Activated naive CD4-positive, alpha-beta T cell treated with Interleukin-2 at 50 U/mL for 16 hours (primary cell): ENCODE measurements around the gene SULT1A4.
"Not testable (repeated sequence)": the region's sequence is repeated elsewhere in the genome, so short reads cannot be mapped to it uniquely, and the experiment has no call there.

Experiments
- DNase-seq: peaks from one replicate; pipeline ENCODE4 v3.0.0-alpha.2; 2020

Gene SULT1A4

DNA sequence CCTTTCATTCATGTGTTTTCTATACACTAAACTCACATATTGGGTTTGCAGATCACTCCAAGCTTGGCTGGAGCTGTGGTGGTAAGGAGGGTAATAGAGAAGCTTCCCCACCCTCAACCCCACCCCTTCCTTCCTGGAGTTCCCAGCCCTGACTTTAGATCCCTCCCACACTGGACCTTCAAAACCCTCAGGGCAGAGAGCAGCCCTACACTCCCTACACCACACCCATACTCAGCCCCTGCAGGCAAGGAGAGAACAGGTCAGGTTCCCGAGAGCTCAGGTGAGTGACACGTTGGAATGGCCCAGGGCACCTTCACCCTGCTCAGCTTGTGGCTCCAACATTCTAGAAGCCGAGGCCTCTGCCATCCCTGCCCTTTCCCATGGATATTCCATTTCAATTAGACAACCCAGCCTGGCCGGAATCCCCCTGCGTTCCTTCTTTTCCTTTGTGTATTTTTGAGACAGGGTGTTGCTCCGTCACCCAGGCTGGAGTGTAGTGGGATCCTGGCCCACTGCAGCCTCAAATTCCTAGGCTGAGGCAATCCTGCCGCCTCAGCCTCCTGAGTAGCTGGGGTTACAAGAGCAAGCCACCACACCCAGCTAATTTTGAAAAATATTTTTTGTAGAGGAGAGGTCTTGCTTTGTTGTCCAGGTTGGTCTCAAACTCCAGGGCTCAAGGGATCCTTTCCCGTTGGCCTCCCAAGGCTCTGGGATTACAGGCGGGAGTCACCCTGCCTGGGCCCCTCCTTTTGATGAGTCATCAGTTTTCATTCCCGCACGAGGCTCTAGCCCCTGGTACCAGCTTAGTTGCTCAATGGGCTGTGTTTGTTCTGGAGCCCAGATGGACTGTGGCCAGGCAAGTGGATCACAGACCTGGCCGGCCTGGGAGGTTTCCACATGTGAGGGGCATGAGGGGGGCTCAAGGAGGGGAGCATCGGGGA lies at the start of gene SULT1A4:
Gene SULT1A4, plus strand, starts transcription at position 208 of the 941 bp plus-strand sequence. CDS start 1,473 bp downstream, outside the sequence.
- DNase-seq, result not testable (repeated sequence)

GRCh38 chr16:29423587-29423986 lies 36.1 kb upstream of the SULT1A4 start:
- not testable (repeated sequence) for DNase-seq

DNA sequence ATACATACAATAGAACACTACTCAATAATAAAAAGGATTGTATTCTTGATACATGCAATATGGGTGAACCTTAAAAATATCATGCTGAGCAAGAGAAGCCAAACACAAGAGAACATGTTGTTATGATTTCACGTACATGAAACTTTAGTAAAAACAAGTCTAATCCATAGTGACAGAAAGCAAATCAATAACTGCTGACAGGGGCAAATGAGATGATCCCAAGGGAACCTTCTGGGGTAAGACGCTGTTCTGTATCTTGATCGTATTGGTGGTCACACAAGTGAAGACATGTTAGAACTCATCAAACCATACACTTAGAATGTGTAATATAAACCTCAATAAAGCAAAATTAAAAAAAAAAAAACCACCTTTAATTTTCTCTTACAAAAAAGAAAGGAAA lies 34.3 kb upstream of the SULT1A4 start:
- not testable (repeated sequence) for DNase-seq

DNA sequence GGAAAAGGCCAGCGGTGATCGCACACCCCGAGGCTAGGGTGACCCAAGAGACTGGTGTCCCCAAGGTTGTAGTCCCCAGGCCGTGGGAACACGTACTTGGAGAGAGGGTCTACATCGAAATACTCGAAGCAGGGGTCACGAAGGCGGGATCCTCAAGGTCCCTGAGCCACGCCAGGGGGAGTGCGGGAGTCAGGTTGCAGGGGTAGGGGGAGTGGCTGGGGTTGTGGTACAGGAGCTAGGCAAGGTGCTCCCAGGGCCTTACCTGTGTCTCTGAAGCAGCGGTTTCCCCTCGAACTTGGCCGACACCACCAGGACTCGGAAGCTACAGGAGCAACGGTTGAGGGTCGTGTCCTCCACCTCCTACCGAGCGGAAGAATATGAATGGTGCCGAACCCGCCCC lies 6.0 kb upstream of the SULT1A4 start:
- DNase-seq, result not testable (repeated sequence)

- DNase-seq, result not testable (repeated sequence)
Measured at GRCh38 chr16:29454269-29454668, 5.4 kb upstream of the SULT1A4 start, which contains the start of the genes BOLA2 and SLX1B. Gene BOLA2, minus strand, starts transcription at chr16:29454351. Its CDS starts 98 bp downstream, at chr16:29454253. Gene SLX1B, plus strand, starts transcription at chr16:29454533.

- not testable (repeated sequence) for DNase-seq
Measured at GRCh38 chr16:29454828-29455227, 4.9 kb upstream of the SULT1A4 start.

DNA sequence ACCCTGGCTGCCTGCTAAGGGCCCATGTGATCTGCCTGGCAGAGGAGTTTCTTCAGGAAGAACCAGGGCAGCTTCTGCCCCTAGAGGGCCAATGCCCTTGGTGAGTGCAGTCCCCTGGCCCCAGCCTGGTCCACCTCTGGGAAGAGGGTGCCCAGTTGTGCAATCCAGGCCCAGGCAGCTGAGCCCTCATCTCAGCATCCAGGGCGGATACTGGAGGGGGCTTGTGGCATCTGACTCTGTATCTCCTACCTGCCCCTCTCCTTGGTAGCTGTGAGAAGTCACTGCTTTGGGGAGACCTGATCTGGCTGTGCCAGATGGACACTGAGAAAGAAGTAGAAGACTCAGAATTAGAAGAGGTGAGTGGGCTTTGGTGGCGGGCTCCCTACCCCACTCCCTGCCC lies 2.1 kb upstream of the SULT1A4 start:
- DNase-seq, result not testable (repeated sequence)

DNA sequence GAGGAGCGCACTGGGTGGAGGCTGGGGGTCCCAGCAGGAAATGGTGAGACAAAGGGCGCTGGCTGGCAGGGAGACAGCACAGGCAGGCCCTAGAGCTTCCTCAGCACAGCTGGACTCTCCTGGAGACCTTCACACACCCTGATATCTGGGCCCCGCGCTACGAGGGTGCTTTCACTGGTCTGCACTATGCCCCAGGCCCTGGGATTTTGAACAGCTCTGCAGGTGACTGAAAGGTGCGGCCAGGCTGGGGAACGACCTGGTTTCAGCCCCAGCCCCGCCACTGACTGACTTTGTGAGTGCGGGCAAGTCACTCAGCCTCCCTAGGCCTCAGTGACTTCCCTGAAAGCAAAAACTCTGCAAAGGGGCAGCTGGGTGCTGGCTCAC lies 926 bp downstream of the SULT1A4 start:
- not testable (repeated sequence) for DNase-seq

GRCh38 chr16:29465985-29466824 lies 6.5 kb downstream of the SULT1A4 start:
- not testable (repeated sequence) for DNase-seq

- DNase-seq, result not testable (repeated sequence)
Measured at GRCh38 chr16:29466904-29467303, 7.2 kb downstream of the SULT1A4 start.

GRCh38 chr16:29467654-29468366 lies 8.1 kb downstream of the SULT1A4 start:
- not testable (repeated sequence) for DNase-seq

GRCh38 chr16:29469660-29470059 lies 9.9 kb downstream of the SULT1A4 start:
- DNase-seq, result peak; percentile 32

DNA sequence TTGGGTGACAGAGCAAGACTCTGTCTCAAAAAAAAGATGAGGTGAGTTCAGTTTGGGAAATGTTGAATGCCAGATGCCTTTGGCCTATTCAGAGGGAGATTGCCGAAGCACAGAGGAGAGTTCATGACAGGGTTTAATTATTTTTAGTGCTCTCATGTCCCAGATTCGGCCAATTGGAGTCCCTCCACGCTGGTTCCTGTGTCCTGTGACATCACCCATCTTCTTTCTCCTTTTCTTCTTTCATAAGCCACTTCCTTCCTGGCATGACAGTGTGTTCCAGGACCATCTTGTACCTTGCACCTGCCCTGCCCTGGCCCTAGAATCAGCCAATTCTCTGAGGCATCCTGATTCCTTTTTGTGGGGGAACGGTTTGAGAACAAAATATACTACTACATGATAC lies 12.4 kb downstream of the SULT1A4 start:
- not testable (repeated sequence) for DNase-seq

GRCh38 chr16:29482276-29482675 lies 22.6 kb downstream of the SULT1A4 start:
- not testable (repeated sequence) for DNase-seq

- not testable (repeated sequence) for DNase-seq
Measured at GRCh38 chr16:29506308-29506707, 46.6 kb downstream of the SULT1A4 start, which contains the start of gene NPIPB12. Gene NPIPB12, minus strand, starts transcription at chr16:29506408.
